K562 (cell line): ENCODE measurements around the gene DDIT3. TPM values are rescaled to one million over a fixed set of nuclear protein-coding genes. Genes with fewer than 3 reads are reported as not detected.

ENCODE experiments used
- polyA plus RNA-seq, 8 experiments: library from polyadenylated mRNA; depleted of rRNA in 4 of 8; stranded (reverse) in 5 of 8; unstranded in 3 of 8; fragments of >200 nt; fragmentation: Nextera tagmentation in 2 of 8; fragmentation: Illumina TruSeq in 1 of 8; extraction: Ambion mirVana in 2 of 8; extraction: Trizol in 1 of 8; gene quantifications; 2 replicates each; pipeline versions ENCODE4 v1.2.1 to v1.2.3, GENCODE V29; 2011 to 2014; ENCODE audit warnings: inconsistent platforms in 1 of 8, missing spikeins in 1 of 8
- total RNA-seq, 7 experiments: library from RNA; depleted of rRNA in 6 of 7; stranded (reverse); fragments of >200 nt in 6 of 7; fragmentation: Illumina TruSeq in 2 of 7; extraction: Trizol in 2 of 7; gene quantifications; 2 replicates each; pipeline versions ENCODE4 v1.2.1 to v1.2.3, GENCODE V29; 2011 to 2021; ENCODE audit warnings: low replicate concordance in 1 of 7
- TF ChIP-seq, protein P1 (sequence below): fragments of 450-650 bp; IDR thresholded peaks from 2 replicates; pipeline ENCODE4 v1.6.1; 2016; ENCODE audit warnings: mild to moderate bottlenecking, moderate library complexity
- TF ChIP-seq, protein P2 (sequence below): fragments of 250-450 bp; sonication (Bioruptor Pico); IDR thresholded peaks from 2 replicates; pipeline ENCODE4 v1.4.0; 2020; ENCODE audit warnings: mild to moderate bottlenecking, moderate library complexity

The DDIT3 gene
- total and polyA plus RNA-seq, 9 of the 15 experiments (the other 6 are each of a cell fraction or from before 2014, with no cell fraction given), result 59.1 to 272 (median 89.9) TPM

DNA sequence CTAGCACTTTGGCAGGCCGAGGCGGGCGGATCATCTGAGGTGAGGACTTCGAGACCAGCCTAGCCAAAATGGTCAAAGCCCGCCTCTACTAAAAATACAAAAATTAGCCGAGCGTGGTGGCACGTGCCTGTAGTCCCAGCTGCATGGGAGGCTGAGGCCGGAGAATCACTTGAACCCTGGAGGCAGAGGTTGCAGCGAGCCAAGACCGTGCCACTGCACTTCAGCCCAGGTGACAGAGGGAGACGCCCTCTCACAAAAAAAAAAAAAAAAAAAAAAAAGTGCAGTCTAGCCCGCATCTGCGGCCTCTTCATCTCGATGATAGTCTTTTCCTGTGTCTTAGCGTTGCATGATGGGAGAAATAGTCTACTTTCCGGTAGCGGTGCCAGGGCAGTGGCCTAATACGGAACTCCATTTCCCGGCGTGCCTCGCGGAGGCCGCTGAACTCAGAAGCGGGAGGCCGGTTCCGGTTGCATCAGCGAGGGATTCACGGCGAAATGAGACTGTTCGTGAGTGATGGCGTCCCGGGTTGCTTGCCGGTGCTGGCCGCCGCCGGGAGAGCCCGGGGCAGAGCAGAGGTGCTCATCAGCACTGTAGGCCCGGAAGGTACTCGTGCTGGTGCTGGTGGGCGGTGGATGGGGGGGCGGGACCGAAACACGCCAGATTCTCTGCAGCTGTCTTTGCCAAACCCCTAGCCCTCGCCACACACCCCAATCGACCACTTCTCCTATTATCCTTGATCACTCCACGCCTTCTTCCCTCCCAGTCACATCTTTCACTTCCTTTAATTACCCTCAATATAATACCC lies 32.5 kb downstream of the DDIT3 start, which contains the start of gene MARS1 (continued):
- TF ChIP-seq, protein P1, sequence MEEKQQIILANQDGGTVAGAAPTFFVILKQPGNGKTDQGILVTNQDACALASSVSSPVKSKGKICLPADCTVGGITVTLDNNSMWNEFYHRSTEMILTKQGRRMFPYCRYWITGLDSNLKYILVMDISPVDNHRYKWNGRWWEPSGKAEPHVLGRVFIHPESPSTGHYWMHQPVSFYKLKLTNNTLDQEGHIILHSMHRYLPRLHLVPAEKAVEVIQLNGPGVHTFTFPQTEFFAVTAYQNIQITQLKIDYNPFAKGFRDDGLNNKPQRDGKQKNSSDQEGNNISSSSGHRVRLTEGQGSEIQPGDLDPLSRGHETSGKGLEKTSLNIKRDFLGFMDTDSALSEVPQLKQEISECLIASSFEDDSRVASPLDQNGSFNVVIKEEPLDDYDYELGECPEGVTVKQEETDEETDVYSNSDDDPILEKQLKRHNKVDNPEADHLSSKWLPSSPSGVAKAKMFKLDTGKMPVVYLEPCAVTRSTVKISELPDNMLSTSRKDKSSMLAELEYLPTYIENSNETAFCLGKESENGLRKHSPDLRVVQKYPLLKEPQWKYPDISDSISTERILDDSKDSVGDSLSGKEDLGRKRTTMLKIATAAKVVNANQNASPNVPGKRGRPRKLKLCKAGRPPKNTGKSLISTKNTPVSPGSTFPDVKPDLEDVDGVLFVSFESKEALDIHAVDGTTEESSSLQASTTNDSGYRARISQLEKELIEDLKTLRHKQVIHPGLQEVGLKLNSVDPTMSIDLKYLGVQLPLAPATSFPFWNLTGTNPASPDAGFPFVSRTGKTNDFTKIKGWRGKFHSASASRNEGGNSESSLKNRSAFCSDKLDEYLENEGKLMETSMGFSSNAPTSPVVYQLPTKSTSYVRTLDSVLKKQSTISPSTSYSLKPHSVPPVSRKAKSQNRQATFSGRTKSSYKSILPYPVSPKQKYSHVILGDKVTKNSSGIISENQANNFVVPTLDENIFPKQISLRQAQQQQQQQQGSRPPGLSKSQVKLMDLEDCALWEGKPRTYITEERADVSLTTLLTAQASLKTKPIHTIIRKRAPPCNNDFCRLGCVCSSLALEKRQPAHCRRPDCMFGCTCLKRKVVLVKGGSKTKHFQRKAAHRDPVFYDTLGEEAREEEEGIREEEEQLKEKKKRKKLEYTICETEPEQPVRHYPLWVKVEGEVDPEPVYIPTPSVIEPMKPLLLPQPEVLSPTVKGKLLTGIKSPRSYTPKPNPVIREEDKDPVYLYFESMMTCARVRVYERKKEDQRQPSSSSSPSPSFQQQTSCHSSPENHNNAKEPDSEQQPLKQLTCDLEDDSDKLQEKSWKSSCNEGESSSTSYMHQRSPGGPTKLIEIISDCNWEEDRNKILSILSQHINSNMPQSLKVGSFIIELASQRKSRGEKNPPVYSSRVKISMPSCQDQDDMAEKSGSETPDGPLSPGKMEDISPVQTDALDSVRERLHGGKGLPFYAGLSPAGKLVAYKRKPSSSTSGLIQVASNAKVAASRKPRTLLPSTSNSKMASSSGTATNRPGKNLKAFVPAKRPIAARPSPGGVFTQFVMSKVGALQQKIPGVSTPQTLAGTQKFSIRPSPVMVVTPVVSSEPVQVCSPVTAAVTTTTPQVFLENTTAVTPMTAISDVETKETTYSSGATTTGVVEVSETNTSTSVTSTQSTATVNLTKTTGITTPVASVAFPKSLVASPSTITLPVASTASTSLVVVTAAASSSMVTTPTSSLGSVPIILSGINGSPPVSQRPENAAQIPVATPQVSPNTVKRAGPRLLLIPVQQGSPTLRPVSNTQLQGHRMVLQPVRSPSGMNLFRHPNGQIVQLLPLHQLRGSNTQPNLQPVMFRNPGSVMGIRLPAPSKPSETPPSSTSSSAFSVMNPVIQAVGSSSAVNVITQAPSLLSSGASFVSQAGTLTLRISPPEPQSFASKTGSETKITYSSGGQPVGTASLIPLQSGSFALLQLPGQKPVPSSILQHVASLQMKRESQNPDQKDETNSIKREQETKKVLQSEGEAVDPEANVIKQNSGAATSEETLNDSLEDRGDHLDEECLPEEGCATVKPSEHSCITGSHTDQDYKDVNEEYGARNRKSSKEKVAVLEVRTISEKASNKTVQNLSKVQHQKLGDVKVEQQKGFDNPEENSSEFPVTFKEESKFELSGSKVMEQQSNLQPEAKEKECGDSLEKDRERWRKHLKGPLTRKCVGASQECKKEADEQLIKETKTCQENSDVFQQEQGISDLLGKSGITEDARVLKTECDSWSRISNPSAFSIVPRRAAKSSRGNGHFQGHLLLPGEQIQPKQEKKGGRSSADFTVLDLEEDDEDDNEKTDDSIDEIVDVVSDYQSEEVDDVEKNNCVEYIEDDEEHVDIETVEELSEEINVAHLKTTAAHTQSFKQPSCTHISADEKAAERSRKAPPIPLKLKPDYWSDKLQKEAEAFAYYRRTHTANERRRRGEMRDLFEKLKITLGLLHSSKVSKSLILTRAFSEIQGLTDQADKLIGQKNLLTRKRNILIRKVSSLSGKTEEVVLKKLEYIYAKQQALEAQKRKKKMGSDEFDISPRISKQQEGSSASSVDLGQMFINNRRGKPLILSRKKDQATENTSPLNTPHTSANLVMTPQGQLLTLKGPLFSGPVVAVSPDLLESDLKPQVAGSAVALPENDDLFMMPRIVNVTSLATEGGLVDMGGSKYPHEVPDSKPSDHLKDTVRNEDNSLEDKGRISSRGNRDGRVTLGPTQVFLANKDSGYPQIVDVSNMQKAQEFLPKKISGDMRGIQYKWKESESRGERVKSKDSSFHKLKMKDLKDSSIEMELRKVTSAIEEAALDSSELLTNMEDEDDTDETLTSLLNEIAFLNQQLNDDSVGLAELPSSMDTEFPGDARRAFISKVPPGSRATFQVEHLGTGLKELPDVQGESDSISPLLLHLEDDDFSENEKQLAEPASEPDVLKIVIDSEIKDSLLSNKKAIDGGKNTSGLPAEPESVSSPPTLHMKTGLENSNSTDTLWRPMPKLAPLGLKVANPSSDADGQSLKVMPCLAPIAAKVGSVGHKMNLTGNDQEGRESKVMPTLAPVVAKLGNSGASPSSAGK, result peak; percentile 74
- TF ChIP-seq, protein P2, sequence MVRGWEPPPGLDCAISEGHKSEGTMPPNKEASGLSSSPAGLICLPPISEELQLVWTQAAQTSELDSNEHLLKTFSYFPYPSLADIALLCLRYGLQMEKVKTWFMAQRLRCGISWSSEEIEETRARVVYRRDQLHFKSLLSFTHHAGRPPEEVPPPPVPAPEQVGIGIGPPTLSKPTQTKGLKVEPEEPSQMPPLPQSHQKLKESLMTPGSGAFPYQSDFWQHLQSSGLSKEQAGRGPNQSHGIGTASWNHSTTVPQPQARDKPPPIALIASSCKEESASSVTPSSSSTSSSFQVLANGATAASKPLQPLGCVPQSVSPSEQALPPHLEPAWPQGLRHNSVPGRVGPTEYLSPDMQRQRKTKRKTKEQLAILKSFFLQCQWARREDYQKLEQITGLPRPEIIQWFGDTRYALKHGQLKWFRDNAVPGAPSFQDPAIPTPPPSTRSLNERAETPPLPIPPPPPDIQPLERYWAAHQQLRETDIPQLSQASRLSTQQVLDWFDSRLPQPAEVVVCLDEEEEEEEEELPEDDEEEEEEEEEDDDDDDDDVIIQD (CRISPR knock-in tag), result no peak
